Mesenchymal stem cell (in vitro differentiated cells and primary cell): ENCODE results near the gene SLC39A10.
"Not testable (repeated sequence)": the region's sequence is repeated elsewhere in the genome, so short reads cannot be mapped to it uniquely, and the experiment has no call there.

Experiments used
- DNase-seq: peaks from one replicate; pipeline ENCODE4 v3.0.0-alpha.2; 2013
- H2AFZ ChIP-seq: one replicate; pipeline ENCODE4 v1.6.1; 2013; ENCODE audit warnings: low read depth, mild to moderate bottlenecking, control low read depth, inconsistent platforms, low read length, moderate library complexity
- H2AK5ac ChIP-seq: 2 replicates; pipeline ENCODE4 v1.6.1; 2013; ENCODE audit warnings: low read length, moderate library complexity, mild to moderate bottlenecking, inconsistent platforms; ENCODE audit not compliant: severe bottlenecking
- H2BK120ac ChIP-seq: one replicate; pipeline ENCODE4 v1.6.1; 2013; ENCODE audit warnings: low read depth, mild to moderate bottlenecking, inconsistent platforms, low read length, moderate library complexity
- H2BK12ac ChIP-seq, 2 experiments: one replicate each; pipeline ENCODE4 v1.6.1; 2013; ENCODE audit warnings: inconsistent platforms in 2 of 2, low read length in 2 of 2, mild to moderate bottlenecking in 2 of 2, moderate library complexity in 2 of 2, control low read depth in 1 of 2
- H2BK15ac ChIP-seq: one replicate; pipeline ENCODE4 v1.6.1; 2013; ENCODE audit warnings: mild to moderate bottlenecking, low read depth, inconsistent platforms; ENCODE audit not compliant: poor library complexity, severe bottlenecking
- H2BK5ac ChIP-seq: 2 replicates; pipeline ENCODE4 v1.6.1; 2013; ENCODE audit warnings: low read depth, mild to moderate bottlenecking, low read length, control low read depth, inconsistent platforms; ENCODE audit not compliant: poor library complexity, severe bottlenecking
- H3K14ac ChIP-seq, 2 experiments: one replicate each; pipeline ENCODE4 v1.6.1; 2013; ENCODE audit warnings: inconsistent platforms in 2 of 2, low read length in 2 of 2, control low read depth in 1 of 2, mild to moderate bottlenecking in 1 of 2, moderate library complexity in 1 of 2
- H3K18ac ChIP-seq, 2 experiments: one replicate each; pipeline ENCODE4 v1.6.1; 2013; ENCODE audit warnings: inconsistent platforms in 2 of 2, low read length in 2 of 2, control low read depth in 1 of 2, low read depth in 1 of 2, mild to moderate bottlenecking in 1 of 2
- H3K23ac ChIP-seq, 2 experiments: one replicate each; pipeline ENCODE4 v1.6.1; 2013; ENCODE audit warnings: inconsistent platforms in 2 of 2, low read length in 2 of 2, mild to moderate bottlenecking in 2 of 2, moderate library complexity in 2 of 2, control low read depth in 1 of 2
- H3K27ac ChIP-seq: 2 replicates; pipeline ENCODE4 v1.5.1; 2013; ENCODE audit warnings: mild to moderate bottlenecking, moderate library complexity, low read length, control low read depth, inconsistent platforms; ENCODE audit not compliant: poor library complexity, severe bottlenecking
- H3K27me3 ChIP-seq, 2 experiments: 2 replicates each; pipeline versions ENCODE4 v1.6.1 to v1.7.0; 2013; ENCODE audit warnings: low read length in 2 of 2, mild to moderate bottlenecking in 2 of 2, moderate library complexity in 2 of 2, control low read depth in 1 of 2, inconsistent platforms in 1 of 2; ENCODE audit not compliant: control insufficient read depth in 1 of 2, insufficient read depth in 1 of 2
- H3K36me3 ChIP-seq, 2 experiments: 2 replicates each; pipeline versions ENCODE4 v1.6.1 to v1.7.0; 2013; ENCODE audit warnings: low read length in 2 of 2, control low read depth in 1 of 2, inconsistent platforms in 1 of 2, low read depth in 1 of 2, mild to moderate bottlenecking in 1 of 2; ENCODE audit not compliant: insufficient read depth in 2 of 2, control insufficient read depth in 1 of 2
- H3K4ac ChIP-seq, 2 experiments: one replicate each; pipeline ENCODE4 v1.6.1; 2013; ENCODE audit warnings: inconsistent platforms in 2 of 2, low read length in 2 of 2, mild to moderate bottlenecking in 2 of 2, moderate library complexity in 2 of 2, control low read depth in 1 of 2, low read depth in 1 of 2
- H3K4me1 ChIP-seq: 2 replicates; pipeline ENCODE4 v1.6.1; 2013; ENCODE audit warnings: low read depth, low read length, control low read depth; ENCODE audit not compliant: control insufficient read depth, insufficient read depth
- H3K4me2 ChIP-seq: 2 replicates; pipeline ENCODE4 v1.6.1; 2013; ENCODE audit warnings: low read length, mild to moderate bottlenecking, inconsistent platforms; ENCODE audit not compliant: poor library complexity, severe bottlenecking
- H3K4me3 ChIP-seq, 2 experiments: 2 replicates each; pipeline versions ENCODE4 v1.5.1 to v1.7.0; 2013; ENCODE audit warnings: low read length in 2 of 2, mild to moderate bottlenecking in 2 of 2, control low read depth in 1 of 2, low read depth in 1 of 2; ENCODE audit not compliant: insufficient read depth in 1 of 2
- H3K79me1 ChIP-seq: replicated peaks from 2 replicates; pipeline ENCODE4 v1.6.1; 2013; ENCODE audit warnings: mild to moderate bottlenecking, control low read depth, low read length, inconsistent platforms; ENCODE audit not compliant: poor library complexity, severe bottlenecking
- H3K9ac ChIP-seq: 2 replicates; pipeline ENCODE4 v1.7.0; 2013; ENCODE audit warnings: mild to moderate bottlenecking, low read length, moderate library complexity
- H3K9me3 ChIP-seq: 2 replicates; pipeline ENCODE4 v1.7.0; 2013; ENCODE audit warnings: mild to moderate bottlenecking, low read length; ENCODE audit not compliant: control insufficient read depth
- H4K8ac ChIP-seq: one replicate; pipeline ENCODE4 v1.6.1; 2013; ENCODE audit warnings: inconsistent platforms, mild to moderate bottlenecking, low read length, moderate library complexity
- H4K91ac ChIP-seq: one replicate; pipeline ENCODE4 v1.6.1; 2013; ENCODE audit warnings: mild to moderate bottlenecking, low read length, inconsistent platforms
- WGBS: methylation state at CpG from one replicate; pipeline ENCODE4 v1.1.7; 2013; ENCODE audit warnings: mixed read lengths; 5-methylcytosine and 5-hydroxymethylcytosine counted together

SLC39A10 gene

GRCh38 chr2:195664528-195664927 lies 7.5 kb downstream of the SLC39A10 start:
- no peak overlapping the region for H2AFZ ChIP-seq
- no peak overlapping the region for H2BK120ac ChIP-seq
- H2AK5ac ChIP-seq: no peak overlapping the region
- H3K23ac ChIP-seq: no peak overlapping the region
- peaks cover 0 to 5% of the 10 kb centered on the region in 2 experiments for H3K36me3 ChIP-seq
- no peak overlapping the region for H3K4me2 ChIP-seq
- no peak overlapping the region for H4K8ac ChIP-seq
- peaks cover 3% of the 10 kb centered on the region for H3K4me1 ChIP-seq
- H3K18ac ChIP-seq: no peak overlapping the region
- no peak overlapping the region for H2BK12ac ChIP-seq
- no peak overlapping the region for H2BK15ac ChIP-seq
- no peak overlapping the region for H3K4ac ChIP-seq
- H3K79me1 ChIP-seq: peaks cover 8% of the 10 kb centered on the region
- H3K27ac ChIP-seq: no peak overlapping the region
- H3K4me3 ChIP-seq: no peak overlapping the region
- WGBS: 100% methylated on average over 1 of the region's 1 CpG
- no peak overlapping the region for H4K91ac ChIP-seq
- DNase-seq: no peak
- no peak overlapping the region for H3K9ac ChIP-seq
- no peak overlapping the region for H3K14ac ChIP-seq
- H3K9me3 ChIP-seq: no peaks in the 10 kb centered on the region
- no peaks in the 10 kb centered on the region for H3K27me3 ChIP-seq
- no peak overlapping the region for H2BK5ac ChIP-seq

- H2AFZ ChIP-seq, H2BK5ac ChIP-seq, H3K9me3 ChIP-seq, H3K14ac ChIP-seq, H4K91ac ChIP-seq, H2BK12ac ChIP-seq, H3K4ac ChIP-seq, H3K36me3 ChIP-seq, H3K27ac ChIP-seq, H2BK120ac ChIP-seq, H3K9ac ChIP-seq, H2BK15ac ChIP-seq, H3K4me2 ChIP-seq, H3K79me1 ChIP-seq, H2AK5ac ChIP-seq, H4K8ac ChIP-seq, H3K18ac ChIP-seq, H3K27me3 ChIP-seq, H3K4me3 ChIP-seq, H3K4me1 ChIP-seq, DNase-seq, H3K23ac ChIP-seq: not testable (repeated sequence)
- WGBS: 97% methylated on average over 4 of the region's 4 CpGs
Measured at GRCh38 chr2:195665153-195665552, 8.1 kb downstream of the SLC39A10 start.

GRCh38 chr2:195666113-195666712 lies 9.2 kb downstream of the SLC39A10 start:
- Histone ChIP-seq H3K14ac (no peak overlapping the region), H3K27me3 (no peaks in the 10 kb centered on the region), H3K4ac (no peak overlapping the region), H2BK5ac (no peak overlapping the region), H3K79me1 (peaks cover 9% of the 10 kb centered on the region), H3K27ac (no peak overlapping the region), H3K9me3 (no peaks in the 10 kb centered on the region), H2AFZ (no peak overlapping the region), H2AK5ac (no peak overlapping the region), H4K91ac (no peak overlapping the region), H2BK12ac (no peak overlapping the region), H3K9ac (no peak overlapping the region), H3K4me1 (peaks cover 3% of the 10 kb centered on the region), H3K23ac (no peak overlapping the region), H3K36me3 (peaks cover 0 to 5% of the 10 kb centered on the region in 2 experiments), H4K8ac (no peak overlapping the region), H3K4me2 (no peak overlapping the region), H2BK120ac (no peak overlapping the region), H3K4me3 (no peak overlapping the region), H3K18ac (no peak overlapping the region), H2BK15ac (no peak overlapping the region)
- 95% methylated on average over 2 of the region's 3 CpGs for WGBS
- DNase-seq: no peak

- H3K79me1 ChIP-seq: peaks cover 16% of the 10 kb centered on the region
- H3K27me3 ChIP-seq: no peaks in the 10 kb centered on the region
- no peak overlapping the region for H4K91ac ChIP-seq
- no peak overlapping the region for H3K4me3 ChIP-seq
- H2BK5ac ChIP-seq: no peak overlapping the region
- H2BK12ac ChIP-seq: no peak overlapping the region
- DNase-seq: no peak
- H3K4me1 ChIP-seq: peaks cover 2% of the 10 kb centered on the region
- no peak overlapping the region for H3K23ac ChIP-seq
- no peak overlapping the region for H2AK5ac ChIP-seq
- no peak overlapping the region for H4K8ac ChIP-seq
- no peak overlapping the region for H3K27ac ChIP-seq
- H2AFZ ChIP-seq: no peak overlapping the region
- peaks cover 0 to 1% of the 10 kb centered on the region in 2 experiments for H3K36me3 ChIP-seq
- no peak overlapping the region for H3K9ac ChIP-seq
- no peak overlapping the region for H3K4ac ChIP-seq
- H2BK15ac ChIP-seq: no peak overlapping the region
- H3K14ac ChIP-seq: no peak overlapping the region
- no peak overlapping the region for H3K18ac ChIP-seq
- no peaks in the 10 kb centered on the region for H3K9me3 ChIP-seq
- no peak overlapping the region for H2BK120ac ChIP-seq
- no peak overlapping the region for H3K4me2 ChIP-seq
Measured at GRCh38 chr2:195667974-195668373, 10.9 kb downstream of the SLC39A10 start.
